GM19467 (cell line): ENCODE data around the gene DENND10.
"Not testable (repeated sequence)": the region's sequence is repeated elsewhere in the genome, so short reads cannot be mapped to it uniquely, and the experiment has no call there.

Source experiments
- ATAC-seq: cut with Tn5 transposase; IDR thresholded peaks from one replicate; pipeline ENCODE4 v1.9.1; 2021; ENCODE audit warnings: mild to moderate bottlenecking, moderate library complexity; ENCODE audit not compliant: unreplicated experiment

The DENND10 gene

DNA sequence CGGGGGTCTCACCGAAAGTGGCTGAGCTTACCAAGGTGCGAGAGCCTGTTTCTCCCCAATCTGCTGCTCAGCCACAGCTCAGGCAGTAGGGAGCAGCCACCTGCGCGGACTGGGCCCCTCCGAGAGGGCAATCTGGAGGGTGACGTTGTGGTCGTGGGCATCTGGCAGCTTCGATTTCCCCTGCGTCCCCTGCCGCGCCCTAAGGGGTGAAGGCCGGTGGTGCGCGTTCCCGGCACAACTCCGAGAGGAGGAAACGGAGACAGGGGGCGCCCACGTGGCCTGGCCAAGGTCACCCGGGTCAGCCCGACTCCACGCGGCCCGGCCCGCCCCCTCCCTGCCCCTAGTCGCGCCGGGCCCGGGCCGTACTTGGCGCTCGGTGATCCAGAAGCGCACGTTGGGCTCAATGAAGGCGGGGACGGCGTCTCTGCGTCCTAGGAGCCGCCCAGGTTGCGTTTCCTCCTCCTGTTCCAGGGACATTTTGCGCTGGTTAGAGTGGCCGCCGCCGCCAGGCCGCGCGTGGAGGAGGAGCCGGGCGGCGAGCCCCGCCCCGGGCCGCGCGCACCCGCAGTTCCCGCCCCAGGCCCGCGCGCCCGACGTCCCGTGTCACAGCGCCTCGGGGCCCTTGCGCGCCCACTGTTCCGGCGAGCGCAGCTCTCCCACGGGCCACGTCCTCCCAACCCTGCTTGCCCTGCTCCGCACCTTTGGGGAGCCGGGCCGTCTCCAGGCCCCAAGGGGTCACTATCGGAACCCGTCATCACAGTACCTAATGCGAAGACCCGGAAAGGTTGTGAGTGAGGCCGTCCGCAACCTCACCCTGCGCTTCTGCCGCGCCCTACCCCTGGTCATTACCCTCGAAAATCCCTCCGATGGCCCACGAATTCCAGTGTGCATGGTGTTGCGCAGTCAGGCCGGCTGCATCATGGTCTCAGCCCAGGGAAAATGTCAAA lies 61.5 kb downstream of the DENND10 start, which contains the start of gene SFXN4:
Gene SFXN4, minus strand, starts transcription at position 544 of the 947 bp plus-strand sequence. Its CDS starts 67 bp downstream, at position 477.
- peak; percentile 89 for ATAC-seq

DNA sequence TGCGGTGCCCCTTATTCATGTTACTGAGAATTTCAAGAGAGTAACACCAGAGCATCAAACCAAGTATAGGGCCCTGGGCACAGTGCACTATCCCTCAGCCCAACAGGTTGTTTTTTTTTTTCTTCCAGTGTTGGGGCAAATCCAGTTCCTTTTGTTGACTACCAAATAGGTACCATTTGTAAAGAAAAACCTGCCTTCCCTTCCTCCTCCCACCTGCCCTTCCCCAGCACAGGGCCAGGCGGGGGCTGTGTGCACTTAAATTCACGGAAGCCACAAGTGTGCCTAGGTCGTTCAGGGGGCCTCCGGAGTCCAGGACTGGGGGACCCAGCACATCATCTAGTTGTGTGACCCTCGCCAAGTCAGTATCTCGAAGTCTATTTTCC lies 62.2 kb downstream of the DENND10 start:
- ATAC-seq = no peak

DNA sequence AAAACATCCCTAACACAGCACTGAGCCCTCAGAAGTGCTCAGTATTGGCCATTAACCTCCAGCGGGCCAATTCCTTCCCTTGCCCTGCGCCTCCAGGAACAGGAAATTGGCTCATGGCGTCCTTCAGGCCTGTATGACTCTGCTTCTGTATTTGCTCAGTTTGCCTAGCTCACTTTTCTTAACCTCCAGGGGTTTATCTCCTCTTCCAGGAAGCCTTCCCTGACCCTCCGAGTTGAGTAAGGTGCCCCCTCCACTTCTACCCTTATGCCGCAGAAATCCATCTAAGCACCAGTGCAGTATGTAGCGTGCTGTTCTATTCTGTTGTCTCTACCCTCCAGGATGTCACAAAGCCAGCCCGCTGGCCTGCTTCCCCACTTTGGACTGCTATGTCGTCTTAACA lies 62.7 kb downstream of the DENND10 start:
- ATAC-seq = no peak

DNA sequence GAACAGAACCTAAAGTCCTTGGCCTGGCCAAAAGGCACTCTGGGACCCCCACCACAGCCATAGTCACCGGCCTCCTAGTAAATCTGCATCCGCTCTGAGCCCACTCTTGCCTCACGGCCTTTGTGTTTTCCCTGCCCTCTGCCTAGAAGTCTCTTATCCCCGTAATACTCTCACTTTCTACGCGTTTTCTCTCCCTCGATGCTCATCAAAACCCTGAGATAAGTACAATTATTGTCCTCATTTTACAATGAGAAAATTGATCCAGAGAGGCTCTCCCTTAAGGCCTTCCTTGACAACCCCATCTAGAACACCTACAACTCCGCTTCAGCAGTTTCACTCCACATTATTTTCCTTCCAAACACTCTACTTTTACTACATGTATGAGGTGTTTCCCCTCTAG lies 63.1 kb downstream of the DENND10 start:
- no peak for ATAC-seq

DNA sequence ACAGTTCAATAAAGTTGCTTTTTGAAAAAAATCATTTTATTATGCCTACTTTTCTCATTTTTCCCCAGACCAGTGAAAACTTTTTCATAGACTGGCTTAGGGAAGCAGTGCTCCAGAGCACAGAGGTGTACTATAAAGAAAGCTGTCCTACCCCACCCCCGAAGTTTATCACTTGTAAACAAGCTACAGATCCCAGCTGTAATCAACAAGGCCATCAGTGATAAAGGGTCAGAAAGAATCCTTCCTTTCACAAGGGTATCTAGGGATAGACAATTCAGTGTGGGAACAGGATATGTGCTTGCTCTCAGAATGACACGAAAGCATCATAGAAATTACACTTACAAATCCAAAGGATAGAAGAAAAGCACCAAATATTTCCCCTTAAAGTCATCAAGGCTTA lies 70.2 kb downstream of the DENND10 start:
- ATAC-seq = no peak

DNA sequence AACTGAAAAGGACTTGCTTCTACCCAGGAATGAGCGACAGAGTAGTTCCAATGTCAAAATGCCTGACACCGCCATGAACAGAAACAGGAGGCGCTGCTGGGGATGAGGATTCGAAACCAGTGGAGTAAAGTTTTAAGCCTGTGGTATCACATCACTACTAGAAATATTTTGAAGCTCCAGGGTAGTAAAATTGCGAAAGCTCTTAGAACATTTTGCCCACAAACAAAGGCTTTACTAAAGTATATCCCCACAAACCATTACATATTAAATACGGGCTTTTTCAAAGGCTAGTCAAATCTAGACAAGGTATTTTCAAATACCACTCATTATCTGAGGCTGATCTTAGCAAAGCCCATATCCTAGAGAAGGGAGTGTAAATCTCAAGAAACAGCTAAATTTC lies 72.3 kb downstream of the DENND10 start:
- no peak for ATAC-seq

DNA sequence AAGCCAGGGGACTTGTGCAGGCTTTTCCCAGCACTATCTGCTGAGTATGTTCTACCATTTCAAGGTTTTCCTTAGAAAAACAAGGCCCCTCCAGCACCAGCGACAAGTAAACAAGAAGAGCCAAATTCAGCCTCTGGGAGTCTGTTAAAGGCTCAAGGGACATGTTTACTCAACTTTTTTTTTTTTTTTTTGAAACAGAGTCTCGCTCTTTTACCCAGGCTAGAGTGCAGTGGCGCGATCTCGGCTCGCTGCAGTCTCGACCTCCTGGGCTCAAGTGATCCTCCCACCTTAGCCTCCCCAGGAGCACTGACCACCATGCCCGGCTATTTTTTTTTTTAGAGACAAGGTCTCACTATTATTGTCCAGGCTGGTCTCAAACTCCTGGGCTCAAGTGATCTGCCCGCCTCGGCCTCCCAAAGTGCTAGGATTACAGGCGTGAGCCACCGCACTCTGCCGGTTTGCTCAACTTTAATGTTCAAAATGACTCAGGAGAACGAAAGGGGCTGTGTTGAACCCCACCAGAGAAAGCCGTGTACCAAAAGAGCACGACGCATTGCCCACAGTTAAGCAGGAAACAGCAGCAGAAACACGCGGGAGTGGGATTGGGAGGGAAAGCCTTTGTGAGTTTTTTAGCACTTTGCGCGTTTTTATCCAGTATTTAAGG lies 73.9 kb downstream of the DENND10 start:
- no peak for ATAC-seq

DNA sequence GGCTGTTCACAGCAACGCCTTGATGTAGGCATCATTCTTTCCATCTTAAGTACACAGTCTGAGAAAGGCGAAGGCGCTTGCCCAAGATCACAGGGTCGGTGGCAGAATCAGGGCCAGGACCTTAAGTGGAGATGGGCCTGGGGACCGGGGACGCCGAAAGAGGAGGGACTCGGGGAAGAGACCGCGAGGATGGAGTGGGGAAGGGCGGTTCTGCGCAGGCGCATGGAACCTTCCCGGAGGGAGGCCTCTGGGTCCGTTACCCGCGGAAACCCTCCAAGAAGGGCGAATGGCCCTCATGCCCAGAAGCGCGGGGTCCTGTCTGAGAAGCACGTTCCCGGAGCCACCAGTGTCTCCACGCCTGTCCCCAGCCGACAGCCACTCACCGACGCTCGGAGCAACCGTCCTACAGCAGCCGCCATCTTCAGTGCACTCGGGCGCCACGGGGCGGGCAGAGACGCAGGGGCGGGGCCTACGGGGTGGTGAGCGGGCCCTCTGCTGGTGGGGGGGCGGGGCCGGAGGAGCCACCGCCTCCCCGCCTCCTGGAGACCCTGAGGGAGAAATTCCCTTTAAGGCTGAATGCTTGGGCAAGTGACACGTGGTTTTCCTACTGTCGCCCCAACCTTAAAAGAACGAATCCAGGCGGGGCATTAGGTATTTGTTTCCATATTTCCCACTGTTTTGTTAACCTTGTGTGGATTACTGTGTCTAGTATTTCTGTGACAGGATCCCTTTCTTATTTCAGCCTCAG lies 74.6 kb downstream of the DENND10 start, which contains the start of gene PRDX3:
Gene PRDX3, minus strand, starts transcription at position 441 of the 748 bp plus-strand sequence. Its CDS starts 22 bp downstream, at position 419.
- ATAC-seq = peak; percentile 94

DNA sequence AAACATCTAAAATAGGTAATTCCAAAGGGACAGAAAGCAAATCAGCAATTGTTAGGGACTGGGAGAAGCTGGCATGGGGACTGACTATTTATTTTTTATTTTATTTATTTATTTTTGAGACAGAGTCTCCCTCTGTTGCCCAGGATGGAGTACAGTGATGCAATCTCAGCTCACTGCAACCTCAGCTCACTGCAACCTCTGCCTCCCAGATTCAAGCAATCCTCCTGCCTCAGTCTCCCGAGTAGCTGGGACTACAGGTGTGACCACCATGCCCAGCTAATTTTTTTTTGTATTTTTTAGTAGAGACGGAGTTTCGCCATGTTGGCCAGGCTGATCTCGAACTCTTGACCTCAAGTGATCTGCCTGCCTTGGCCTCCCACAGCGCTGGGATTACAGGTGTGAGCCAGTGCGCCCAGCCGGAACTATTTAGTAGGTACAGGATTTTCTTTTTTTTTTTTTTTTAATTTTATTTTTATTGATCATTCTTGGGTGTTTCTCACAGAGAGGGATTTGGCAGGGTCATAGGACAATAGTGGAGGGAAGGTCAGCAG lies 77.0 kb downstream of the DENND10 start:
- not testable (repeated sequence) for ATAC-seq

DNA sequence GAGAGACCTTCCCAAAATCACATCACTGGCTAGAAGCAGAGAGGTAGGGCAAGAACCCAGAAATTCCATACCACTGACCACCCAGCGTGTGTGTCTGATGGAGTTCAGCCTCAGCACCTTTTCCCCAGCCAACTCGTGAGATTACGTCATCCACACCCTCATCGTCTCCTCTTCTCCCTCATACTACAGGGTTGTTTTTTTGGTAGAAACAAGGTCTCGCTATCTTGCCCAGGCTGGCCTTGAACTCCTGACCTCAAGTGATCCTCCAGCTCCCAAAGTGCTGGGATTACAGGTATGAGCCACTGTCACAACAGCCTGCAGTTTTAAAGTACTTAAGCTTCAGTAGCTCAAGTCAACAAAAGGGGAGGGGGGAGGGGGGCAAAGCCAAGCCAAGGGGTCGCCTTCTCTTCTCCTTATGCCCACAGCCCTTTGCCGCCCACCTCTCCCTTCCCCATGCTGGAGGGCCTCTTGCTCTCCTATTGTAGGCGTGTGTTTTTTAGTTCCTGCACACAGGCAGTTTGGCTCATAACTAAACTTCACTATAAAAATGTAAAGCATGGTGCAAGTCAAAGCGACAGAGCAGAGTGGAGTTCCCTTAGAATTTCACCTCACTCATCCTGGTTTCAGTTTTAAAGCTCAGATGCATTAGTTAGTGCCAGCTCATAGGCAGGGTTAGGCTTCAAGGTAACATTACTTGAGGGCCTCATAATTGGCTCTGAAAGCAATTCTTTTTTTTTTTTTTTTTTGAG lies 79.9 kb downstream of the DENND10 start:
- no peak for ATAC-seq
